RWPE2 (cell line): Measurements from ENCODE around the gene RPL19.

Source experiments
- ATAC-seq: fragments of 200-7000 bp; cut with Tn5 transposase; 3 replicates; pipeline ENCODE4 v1.9.1; 2021; ENCODE audit warnings: low read depth
- DNase-seq: peaks from one replicate; pipeline ENCODE4 v3.0.0-alpha.2; 2020; ENCODE audit warnings: low spot score
- H3K27ac ChIP-seq: fragments of 450-650 bp; 2 replicates; pipeline ENCODE4 v1.5.1; 2017; ENCODE audit warnings: mild to moderate bottlenecking; ENCODE audit not compliant: poor library complexity, severe bottlenecking
- H3K27me3 ChIP-seq: fragments of 250-450 bp; sonication (Bioruptor Pico); 2 replicates; pipeline ENCODE4 v1.5.1; 2021; ENCODE audit warnings: mild to moderate bottlenecking, moderate library complexity; ENCODE audit not compliant: insufficient read depth, poor library complexity, severe bottlenecking
- H3K36me3 ChIP-seq: fragments of 250-450 bp; sonication (Bioruptor Pico); 2 replicates; pipeline ENCODE4 v1.5.1; 2020; ENCODE audit warnings: low read depth, mild to moderate bottlenecking, moderate library complexity
- H3K4me1 ChIP-seq: fragments of 250-450 bp; sonication (Bioruptor Pico); 2 replicates; pipeline ENCODE4 v1.5.1; 2021; ENCODE audit warnings: mild to moderate bottlenecking, moderate library complexity; ENCODE audit not compliant: insufficient read depth, poor library complexity, severe bottlenecking
- H3K4me3 ChIP-seq: fragments of 250-450 bp; sonication (Bioruptor Pico); 2 replicates; pipeline ENCODE4 v1.5.1; 2021; ENCODE audit warnings: mild to moderate bottlenecking, moderate library complexity; ENCODE audit not compliant: severe bottlenecking
- H3K9me3 ChIP-seq: fragments of 250-450 bp; sonication (Bioruptor Pico); 2 replicates; pipeline ENCODE4 v1.5.1; 2021; ENCODE audit warnings: mild to moderate bottlenecking, moderate library complexity; ENCODE audit not compliant: severe bottlenecking
- TF ChIP-seq, protein P1 (sequence below): fragments of 450-650 bp; IDR thresholded peaks from one replicate; pipeline ENCODE4 v1.5.1; 2017; ENCODE audit warnings: mild to moderate bottlenecking, moderate library complexity; ENCODE audit not compliant: poor library complexity, severe bottlenecking

RPL19 gene

DNA sequence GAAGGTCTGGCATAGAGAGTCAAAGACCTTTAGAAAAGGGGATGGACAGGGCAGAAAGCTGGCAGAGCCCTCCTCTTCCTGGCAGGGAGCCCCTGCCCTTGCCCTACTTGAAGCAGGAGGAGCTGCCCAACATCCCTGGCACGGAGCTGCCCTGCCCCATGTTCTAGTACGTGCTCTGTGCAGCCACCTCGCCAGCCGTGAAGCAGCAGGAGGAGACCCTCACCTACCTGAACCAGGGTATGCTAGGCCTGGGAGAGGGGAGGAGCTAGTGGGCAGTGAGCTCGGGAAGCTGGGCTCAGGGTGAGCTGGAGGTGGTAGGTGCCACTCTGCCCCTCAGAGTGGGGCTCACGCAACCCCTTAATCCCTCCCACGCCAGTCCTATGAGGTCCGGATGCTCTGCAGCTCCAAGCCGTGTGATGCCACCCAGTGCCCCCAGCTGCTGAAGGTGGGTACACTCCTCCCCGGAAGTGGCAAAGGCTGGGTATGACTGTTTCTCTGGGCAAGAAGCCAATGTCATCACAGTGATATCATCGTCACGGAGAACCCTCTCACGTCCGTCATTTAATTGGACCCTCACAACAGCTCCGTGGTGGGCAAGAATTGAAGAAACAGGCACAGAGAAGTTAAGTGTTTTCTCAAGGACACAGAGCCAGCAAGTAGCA is 38.4 kb downstream of the RPL19 start:
- Histone ChIP-seq H3K9me3 (no peaks in the 10 kb centered on the region), H3K27ac (peak overlapping the region; percentile 34), H3K36me3 (no peaks in the 10 kb centered on the region), H3K4me1 (peaks cover 11% of the 10 kb centered on the region), H3K27me3 (no peaks in the 10 kb centered on the region), H3K4me3 (no peak overlapping the region)
- DNase-seq (no peak), ATAC-seq (peak; percentile 72)
- TF ChIP-seq, protein P1, sequence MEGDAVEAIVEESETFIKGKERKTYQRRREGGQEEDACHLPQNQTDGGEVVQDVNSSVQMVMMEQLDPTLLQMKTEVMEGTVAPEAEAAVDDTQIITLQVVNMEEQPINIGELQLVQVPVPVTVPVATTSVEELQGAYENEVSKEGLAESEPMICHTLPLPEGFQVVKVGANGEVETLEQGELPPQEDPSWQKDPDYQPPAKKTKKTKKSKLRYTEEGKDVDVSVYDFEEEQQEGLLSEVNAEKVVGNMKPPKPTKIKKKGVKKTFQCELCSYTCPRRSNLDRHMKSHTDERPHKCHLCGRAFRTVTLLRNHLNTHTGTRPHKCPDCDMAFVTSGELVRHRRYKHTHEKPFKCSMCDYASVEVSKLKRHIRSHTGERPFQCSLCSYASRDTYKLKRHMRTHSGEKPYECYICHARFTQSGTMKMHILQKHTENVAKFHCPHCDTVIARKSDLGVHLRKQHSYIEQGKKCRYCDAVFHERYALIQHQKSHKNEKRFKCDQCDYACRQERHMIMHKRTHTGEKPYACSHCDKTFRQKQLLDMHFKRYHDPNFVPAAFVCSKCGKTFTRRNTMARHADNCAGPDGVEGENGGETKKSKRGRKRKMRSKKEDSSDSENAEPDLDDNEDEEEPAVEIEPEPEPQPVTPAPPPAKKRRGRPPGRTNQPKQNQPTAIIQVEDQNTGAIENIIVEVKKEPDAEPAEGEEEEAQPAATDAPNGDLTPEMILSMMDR = no peak

DNA sequence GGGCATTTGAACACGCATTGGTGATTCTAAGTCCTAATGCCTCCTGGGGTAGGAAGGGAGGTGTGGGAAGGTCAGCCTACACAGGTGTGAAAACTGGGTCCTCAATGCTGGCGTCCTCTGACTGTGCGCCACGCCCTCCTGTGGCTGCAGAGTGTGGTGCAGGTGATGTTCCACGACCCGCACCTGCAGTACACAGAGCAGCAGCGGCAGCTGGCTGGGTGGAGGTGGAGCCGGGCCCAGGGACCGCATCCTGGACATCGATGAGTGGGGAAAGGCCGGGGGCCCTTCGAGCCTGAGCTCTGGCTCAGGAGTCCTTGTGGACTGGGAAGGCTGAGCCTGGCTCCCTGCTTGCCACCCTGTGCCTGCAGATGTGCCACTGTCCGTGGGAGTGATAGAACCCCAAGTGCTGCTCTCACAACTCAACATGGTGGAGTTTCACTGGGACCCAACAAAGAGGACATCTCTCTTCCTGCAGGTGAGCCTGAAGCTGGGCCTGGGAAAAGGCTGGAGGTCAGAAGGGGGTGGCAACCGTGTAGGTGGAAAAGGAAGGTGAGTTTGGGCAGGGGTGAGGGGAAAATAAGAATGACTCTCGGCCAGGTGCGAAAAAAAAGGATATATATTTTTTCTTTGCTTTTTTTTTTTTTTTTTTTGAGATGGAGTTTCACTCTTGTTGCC is 39.7 kb downstream of the RPL19 start:
- DNase-seq (no peak), ATAC-seq (no peak)
- TF ChIP-seq, protein P1 = peak; percentile 39
- Histone ChIP-seq H3K36me3 (no peaks in the 10 kb centered on the region), H3K27me3 (no peaks in the 10 kb centered on the region), H3K4me3 (no peak overlapping the region), H3K9me3 (no peaks in the 10 kb centered on the region), H3K27ac (no peak overlapping the region), H3K4me1 (peaks cover 11% of the 10 kb centered on the region)

DNA sequence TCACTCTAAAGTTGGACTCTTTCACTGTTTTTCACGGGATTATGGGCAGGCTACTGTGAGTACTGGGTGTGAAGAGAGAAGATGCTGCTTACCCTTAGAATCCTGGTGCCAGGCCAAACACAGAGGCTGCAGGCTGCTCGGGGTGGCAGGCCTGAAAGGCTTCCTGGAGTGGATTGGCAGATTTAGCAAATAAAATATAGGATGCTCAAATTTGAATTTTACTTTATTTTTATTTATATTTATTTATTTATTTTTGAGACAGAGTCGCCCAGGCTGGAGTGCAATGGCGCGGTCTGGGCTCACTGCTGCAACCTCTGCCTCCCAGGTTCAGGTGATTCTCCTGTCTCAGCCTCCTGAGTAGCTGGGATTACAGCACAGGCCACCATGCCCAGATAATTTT is 40.5 kb downstream of the RPL19 start:
- Histone ChIP-seq H3K36me3 (no peaks in the 10 kb centered on the region), H3K27ac (no peak overlapping the region), H3K4me3 (no peak overlapping the region), H3K4me1 (peaks cover 11% of the 10 kb centered on the region), H3K9me3 (no peaks in the 10 kb centered on the region), H3K27me3 (no peaks in the 10 kb centered on the region)
- DNase-seq = no peak
- ATAC-seq = no peak
- TF ChIP-seq, protein P1 = no peak

DNA sequence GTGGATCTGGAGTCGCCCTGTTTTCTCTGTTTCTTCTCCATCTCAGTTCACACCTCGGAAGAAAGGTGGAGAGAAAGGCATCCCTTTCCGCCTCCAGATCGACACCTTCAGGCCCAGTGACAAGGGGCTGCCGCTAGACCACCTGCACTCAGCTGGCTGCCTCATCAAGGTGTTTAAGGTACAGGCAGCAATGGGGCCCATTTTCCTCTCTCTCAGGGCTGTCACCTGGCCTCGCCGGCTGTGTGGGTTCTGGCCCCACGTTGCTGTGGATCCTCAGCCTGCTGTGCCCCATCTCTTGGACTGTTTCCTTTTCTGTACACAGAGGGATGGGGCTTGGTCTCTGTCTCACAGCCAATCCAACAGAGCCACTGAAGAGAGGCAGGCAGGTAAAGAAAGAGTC is 43.1 kb downstream of the RPL19 start:
- H3K9me3 ChIP-seq = no peaks in the 10 kb centered on the region
- H3K27me3 ChIP-seq = no peaks in the 10 kb centered on the region
- no peak overlapping the region for H3K27ac ChIP-seq
- TF ChIP-seq, protein P1 = no peak
- no peak for DNase-seq
- ATAC-seq = no peak
- no peaks in the 10 kb centered on the region for H3K36me3 ChIP-seq
- peaks cover 10% of the 10 kb centered on the region for H3K4me1 ChIP-seq
- H3K4me3 ChIP-seq = no peak overlapping the region

DNA sequence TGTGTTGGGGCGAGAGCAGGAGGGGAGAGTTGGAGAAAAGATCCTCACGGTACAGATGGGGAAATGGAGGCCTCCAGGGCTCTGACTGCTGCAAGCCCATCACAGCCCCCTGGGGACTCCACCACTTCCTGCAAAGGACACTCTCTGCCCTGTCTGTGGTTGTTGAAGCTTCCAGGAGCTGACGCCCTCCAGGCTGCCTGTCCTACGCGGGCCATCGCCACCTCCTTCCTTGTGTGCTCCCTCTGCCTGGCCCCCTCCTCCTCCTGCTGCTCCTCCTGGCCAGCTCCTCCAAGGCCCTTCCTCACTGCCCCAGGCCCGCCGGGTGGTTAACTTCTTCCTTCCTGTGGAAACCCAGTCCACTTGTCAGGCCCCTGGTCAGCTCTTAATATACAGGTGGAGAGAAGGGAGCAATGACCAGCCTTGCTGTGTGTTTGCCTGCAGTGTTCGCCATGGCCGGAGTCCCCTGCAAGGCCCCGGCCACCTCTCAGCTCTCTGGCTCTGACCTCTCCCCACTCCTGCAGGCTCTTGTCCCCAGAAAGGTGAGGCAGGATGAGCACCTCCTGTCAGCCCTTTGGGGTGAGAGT is 44.0 kb downstream of the RPL19 start:
- H3K27me3 ChIP-seq = no peaks in the 10 kb centered on the region
- DNase-seq = no peak
- no peaks in the 10 kb centered on the region for H3K9me3 ChIP-seq
- ATAC-seq = no peak
- no peaks in the 10 kb centered on the region for H3K36me3 ChIP-seq
- H3K4me1 ChIP-seq = peaks cover 8% of the 10 kb centered on the region
- no peak overlapping the region for H3K4me3 ChIP-seq
- TF ChIP-seq, protein P1 = no peak
- H3K27ac ChIP-seq = no peak overlapping the region
